ENCODE data around the gene SDC1.
A peak's percentile ranks its signal among the peaks of the same experiment; 100 is the strongest.

SDC1 gene

DNA sequence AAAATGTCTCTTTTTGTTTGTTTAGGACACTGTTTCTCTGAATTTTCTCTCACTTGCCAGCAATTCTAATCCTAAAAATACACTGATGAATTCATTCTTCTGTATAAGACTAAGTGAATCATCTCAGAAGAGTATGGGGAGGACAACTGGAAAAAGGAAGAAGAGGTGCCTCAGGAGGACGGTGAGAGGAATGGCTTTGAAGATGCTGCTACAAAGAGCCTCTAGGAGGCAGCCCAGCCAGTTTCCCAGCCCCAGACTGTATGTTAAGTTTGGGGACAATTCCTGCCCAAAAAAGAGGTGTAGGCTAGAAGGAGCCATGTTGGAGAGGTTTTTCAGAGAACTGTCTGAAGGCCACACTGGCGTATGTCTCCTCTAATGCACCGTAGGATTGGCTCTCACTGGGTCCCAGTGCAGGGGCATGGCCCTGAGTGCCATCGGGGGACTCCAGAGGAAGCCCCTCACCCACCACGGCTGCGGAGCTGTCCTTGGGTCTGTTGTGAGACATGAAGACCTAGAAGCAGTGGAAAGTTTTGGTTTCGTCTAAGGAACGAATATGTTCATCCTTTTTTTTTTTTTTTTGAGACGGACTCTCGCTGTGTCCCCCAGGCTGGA is 3.1 kb upstream of the SDC1 start:
- DNase-seq = no peak

DNA sequence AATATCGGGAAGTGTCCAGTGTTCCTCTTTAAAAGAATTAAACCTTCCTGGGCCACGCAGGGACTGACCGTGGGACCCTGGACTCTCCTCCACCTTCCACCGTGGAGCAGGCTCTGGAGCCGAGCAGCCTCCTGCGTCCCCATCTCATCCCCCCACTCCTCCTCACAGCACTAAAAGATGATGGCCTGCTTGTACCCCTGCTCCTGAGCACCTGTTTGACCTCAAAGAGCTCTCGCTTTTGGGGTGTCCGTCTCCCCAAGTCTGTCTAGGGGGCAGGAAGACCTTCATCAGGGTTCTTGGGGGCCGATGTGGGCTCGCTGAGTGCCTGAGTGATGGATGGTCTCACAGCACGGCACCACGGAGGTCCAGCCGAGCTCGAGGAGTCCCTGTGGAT is 1.2 kb upstream of the SDC1 start:
- DNase-seq = no peak

DNA sequence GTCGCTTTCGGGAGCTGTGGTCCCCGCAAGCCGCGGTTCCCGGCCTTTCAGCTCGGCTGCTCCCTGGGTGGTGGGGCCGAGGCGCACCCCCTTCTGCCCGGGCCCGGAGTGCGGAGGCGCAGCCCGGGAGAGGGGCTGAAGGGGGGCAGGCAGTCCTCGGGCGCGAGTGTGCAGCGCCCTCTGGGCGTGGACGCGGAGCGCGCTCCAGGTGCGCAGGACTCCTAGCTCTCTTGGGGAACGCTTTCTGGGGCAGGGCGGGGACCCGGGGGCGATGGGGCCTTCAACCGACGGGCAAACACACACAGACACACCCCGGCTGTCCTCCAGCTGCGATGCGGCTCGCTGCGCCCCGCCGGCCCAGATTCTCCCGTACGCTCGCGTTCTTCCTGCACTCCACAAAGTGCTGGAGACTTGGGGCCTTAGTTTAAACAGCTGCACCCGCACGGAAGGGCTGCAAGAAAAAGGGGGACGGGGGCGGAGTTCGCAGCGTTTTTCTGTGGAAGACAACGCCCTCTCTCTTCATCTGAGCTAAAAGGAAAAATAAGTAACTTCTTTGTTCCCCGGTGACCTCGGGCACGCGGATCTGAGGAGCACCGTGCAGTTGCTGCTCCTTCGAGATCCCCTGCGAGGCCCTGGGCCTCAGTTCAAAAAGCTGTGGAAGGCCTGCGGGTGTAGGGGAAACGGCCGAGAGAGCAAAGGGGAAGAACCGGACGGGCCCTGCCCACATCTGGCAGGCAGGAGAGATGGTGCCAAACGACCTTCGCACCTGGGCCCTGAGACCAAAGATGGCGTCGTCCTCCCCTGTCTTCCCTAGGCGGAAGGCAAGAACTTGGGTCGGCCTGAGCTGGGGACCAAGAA is 593 bp upstream of the SDC1 start:
- peak; percentile 27 for DNase-seq

DNA sequence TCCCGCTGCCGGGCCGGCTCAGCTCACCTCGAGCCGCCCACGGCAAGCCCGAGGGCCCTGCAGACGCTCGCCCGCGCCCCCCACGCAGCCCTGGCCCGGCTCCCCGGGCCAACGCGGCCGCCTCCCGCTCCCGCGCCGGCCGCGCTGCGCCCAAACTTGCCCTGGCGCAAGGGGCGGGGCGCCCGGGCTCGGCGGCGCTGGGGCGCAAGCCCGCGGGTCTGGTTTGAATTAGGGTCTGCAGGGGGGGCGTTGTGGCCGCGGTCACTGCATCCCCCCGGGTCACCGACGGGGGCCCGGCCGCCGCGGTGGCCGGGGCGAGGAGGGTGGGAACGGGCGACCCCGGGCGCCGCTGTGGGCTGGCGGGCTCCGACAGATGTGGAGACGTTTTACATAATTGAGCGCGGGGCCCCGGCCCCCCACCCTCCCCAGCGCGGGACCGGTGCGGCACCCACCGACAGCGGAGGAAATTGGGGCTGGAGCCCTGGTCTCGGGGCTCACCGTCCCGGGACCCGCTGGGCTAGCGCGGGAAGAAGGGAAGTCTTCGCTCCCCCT is 690 bp downstream of the SDC1 start:
- no peak for DNase-seq

DNA sequence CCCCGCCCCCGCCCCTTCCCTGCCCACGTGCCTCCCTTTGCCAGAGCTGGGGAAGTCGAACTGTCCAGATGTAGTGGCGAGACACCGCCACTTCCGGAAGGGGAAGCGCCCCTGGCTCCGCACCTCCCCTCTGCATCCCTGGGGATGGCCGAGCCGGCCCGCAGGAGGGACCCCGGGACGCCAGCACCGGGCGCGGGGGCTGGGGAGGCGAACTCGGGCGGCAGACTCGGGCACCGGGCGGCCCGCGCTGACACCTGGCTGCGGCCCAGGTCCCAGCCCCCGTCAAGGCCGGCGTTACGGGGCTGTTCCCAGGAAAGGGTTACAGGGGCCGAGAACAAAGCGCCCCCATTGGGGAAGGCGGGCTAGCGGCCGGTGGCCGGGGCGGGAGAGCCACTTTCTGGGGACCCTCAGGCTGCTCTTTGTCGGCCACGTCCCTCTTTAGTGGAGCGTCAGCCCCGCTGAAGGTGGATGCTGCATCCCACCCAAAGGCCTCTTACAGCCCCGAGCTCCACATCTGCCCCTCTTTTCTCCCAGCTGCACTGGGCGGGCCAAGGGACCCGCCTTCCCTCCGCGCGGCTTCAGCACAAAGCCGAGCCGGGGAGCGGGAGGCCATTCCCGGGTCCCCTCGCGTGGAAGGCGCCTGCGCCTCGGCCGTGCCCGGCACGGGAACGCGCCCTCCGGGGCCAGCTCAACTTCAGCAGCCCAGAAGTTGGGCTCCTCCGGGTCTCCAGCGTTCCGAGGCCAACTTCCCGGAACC is 1.3 kb downstream of the SDC1 start:
- peak; percentile 50 for DNase-seq

DNA sequence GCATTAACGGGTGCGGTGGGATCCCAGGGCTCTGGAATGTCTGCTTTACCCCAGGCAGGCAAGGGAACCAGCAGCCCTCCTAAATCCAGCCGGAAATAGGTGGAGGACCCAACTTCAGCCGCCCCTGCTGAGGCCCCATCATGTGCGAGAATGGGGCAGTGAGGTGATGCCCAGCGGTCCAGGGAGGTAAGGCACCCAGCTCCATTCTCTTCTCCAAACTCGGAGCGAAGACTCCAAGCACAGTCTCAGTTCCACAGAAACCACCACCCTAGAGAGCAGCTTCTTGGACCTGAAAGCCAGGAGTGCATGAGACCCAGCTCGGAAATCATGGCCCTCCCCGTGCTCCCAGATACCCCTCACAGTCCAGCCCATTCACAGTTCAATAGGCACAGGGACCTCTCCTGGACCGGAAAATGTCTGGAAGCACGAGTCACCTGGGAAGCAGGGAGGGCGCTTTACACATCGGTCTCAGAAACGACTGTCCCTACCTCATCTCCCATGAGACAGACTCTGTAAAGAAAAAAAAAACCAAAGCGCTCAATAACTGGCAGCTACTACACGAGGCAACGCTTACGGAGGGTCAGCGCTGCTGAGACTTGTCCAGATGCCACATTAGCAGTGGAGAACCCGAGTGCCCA is 2.0 kb downstream of the SDC1 start:
- DNase-seq = peak; percentile 50

DNA sequence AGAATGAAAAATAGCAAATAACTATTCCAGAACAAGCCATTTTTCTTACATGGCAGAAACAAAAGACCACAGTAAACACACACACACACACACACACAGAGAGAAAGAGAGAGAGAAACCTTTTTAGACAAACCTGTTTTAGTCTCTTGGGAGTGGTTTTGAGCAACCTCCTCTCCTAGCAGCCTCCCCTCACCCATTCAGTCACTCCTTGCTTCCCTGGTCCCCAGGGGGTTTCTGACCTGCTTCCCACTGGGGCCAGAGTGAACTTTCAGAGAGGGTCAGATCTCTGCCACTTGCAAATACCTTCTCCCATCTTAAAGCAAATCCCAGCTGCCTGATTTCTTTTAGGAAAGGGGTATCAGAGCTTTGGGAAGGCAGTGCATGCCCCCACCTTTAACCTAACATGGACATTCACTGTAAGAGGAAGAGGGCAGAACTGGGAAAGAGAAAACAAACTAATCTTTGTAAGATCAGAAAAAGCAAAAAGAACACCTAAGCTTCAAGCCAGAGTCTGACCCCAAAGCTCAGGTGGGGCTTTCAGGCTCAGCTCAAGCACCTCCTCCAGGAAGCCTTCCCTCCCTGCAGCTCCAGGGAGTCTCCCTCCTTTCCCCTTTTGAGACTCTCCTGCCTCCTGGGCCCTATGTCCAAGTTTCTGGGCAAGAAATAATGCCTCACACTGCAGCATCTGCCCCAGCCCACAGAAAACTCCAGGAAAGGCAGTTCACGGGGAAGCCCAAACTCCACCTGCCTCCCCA is 2.7 kb downstream of the SDC1 start:
- no peak for DNase-seq

DNA sequence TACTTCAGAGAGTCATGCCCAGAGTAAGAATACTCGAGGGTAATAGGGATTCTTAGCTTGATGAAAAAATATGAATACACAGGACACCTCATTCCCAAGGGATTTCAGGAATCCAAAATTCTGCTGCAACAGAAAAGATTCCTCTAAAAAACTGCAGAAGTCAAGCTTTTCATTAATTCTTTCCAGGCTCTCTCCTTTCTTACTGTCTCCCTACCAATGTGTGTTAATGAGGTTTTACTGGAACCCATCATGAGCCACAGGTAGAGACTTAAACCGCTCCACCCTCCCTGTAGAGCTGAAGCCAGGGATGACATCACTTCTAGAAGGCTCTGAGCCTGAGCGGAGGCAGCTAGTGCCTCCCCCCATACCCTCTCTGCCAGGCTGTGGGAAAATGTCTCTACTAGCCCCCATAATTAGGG is 3.4 kb downstream of the SDC1 start:
- DNase-seq = no peak

DNA sequence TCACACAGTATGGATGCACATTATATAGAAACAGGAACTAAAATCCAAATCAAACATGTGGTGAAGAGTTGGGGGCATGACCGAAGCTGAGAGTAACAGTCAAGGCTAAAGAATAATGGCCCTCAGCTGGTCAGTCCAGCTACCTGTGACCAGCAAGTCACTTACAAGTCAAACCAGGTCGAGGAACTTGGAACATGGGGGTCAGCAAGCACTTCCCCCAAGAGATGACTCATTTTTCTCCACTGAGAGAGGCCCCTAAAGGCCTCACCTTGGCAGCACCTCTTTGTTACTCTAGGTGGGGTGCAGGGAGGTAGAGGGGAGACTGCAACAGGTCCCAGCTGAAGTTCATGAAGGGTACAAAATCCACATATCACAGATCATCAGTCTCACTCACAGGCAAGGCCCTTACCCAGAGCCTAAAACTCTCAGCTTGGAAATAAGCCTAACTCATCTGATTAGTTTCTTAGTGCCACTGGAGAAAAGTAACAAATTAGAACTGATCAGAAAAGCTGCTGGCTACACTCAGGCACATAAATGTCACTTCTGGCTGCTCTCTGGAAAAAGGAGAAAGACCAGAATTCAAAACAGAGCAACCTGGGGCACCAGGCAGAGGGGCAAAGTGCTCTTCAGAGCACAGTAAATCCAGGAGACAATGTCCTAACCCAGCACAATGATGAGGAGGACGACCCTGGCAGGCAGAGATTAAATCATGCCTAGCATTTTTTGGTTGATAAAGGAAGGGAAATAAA is 4.0 kb downstream of the SDC1 start:
- no peak for DNase-seq

DNA sequence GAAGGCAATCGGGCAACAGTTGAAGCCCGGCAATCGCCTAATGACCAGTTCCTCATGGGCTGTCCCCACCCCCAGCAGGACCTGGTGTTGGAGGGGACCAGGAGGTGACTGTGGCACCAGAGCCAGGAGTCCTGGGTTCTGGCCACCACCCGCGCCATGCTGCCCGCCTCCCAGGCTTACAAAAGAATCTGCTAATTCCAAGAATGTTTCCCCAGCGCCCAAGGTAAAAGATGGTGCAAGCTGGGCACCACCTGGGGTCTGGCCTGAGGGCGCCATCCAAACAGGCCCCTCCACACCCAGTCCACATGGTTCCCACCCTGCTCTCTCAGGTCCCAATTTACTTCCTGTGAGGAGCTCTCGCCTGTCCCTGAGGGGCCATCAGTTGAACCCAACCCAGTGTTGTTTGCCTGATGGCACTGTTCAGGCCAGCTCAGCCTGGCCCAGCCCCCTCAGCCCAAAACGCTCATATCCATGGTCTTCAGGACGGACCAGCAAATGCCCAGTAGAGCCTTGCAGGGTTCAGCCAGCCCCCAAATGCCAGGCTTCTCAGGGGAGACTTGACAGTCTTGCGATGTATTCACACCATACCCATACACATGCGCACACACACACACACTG is 5.1 kb downstream of the SDC1 start:
- no peak for DNase-seq

DNA sequence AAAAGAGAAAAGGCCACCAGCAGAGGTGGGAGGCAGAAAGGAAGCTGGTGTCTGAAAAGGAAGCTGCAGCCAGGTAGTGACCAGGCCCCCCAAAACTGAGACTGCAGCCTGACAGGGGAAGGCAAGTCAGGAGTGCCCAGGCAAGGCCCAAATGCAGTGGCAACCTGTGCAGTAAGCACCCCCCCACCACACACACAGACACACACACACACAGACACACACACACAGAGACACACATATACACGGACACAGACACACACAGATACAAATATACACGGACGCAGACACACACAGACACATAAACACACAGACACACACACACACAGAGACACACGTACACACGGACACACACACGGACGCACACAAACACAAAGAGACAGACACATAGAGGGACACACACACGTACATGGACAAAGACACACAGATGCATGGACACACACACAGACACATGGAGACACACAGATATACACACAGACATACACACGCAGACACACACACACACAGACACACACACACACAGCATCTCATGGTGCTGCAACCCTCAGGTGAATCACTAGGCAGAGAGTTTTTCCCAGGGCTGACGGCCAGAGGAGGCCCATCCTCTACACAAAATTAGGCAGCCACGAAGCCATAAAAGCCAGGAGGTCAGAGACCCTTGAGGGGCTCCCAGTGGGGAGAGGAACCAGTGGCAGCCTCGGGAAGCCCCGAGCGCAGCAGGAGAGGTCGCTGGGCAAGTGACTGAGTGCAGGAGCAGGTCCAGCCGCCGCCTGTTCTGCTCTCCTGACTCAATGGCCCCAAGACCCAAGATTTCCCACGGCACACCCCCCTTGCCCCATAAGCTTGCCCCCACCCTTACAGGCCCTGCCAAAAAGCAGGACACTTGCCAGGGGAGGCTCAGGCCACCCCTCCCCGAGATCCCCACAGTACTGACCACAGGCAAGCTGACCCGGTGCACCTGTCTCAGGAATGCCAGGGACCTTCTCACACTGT is 6.3 kb downstream of the SDC1 start:
- DNase-seq = no peak

DNA sequence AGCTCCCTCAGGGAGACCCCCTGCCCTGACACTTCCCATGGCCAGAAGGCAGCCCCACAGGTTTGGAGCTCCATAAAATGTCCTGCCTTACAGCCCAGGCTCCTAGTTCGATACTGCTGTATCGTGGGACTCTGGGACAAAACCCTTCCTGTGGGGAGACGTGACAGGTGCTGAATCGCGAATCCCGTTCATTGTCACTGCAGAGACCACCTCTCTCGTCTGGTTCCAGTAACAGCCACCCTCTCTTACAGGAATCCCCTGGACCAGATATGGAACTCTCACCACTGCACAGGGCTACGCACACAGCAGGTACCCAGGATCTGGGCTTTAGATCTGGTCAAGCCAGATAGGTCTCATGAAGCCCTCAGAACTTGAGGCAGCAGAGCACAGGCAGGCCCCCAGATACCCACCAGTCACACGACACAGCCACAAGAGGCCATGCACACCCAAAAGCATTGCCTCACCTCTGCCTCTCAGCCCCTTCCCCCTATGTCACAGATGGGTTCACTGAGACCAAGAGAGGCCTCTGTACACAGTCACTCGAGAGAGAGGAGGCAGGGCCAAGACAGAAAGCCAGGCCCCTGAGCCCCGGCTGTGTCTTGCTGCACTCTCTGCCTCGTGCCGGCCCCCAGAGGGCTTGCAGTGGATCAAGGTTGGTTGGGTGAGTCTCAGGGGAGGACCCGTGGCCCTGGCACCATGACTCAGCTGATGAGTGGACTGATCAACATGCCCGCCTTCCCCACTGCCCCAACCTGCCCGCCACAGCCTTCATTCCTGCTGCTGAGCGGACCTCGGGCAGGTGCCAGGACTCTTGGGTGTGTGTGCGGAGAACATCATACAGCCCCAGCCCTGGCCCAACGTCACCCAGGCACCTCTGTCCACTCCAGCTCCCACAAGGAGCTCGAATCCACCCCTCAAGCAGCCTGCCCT is 7.6 kb downstream of the SDC1 start:
- no peak for DNase-seq

DNA sequence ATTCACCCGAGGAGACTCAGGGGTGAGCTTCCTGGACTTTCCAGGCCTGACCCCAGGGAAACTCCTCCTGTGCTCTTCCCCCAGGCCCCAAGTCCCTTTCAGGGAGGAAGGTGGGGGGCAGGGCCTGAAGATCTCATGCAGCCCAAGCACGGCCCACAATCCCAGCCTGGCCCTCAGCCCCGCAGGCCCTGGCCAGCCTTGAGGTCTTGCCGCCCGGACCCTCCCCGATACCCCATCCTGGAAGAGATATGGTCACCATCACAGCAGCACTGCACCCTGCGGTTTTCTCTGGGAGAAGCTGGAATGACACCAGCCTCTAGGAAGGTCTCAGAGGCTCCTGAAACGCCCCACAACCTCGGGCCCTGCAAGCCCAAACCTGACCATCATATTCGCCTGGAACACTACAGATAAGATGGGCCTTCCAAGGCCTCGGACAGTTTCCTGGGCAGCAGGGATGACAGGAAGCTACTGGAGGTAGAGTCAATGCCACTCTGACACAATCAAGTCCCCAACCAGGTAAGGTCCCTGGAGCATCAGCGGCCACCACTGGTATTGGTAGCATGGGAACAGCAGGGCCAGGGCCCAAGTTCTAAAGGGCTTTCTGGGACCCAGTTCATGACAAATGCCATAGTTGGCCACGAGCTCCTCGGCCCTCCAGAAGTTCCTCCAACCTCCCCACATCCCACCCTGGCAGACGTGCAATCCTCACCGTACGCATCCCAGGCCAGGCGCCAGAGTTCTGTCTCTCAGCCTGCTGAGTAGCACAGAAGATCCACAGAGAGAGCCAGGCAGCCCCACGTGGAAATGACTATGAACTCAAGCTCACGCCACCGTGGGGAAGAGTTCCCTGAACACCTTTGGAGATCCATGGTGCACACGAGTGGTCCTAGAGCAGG is 8.6 kb downstream of the SDC1 start:
- no peak for DNase-seq

DNA sequence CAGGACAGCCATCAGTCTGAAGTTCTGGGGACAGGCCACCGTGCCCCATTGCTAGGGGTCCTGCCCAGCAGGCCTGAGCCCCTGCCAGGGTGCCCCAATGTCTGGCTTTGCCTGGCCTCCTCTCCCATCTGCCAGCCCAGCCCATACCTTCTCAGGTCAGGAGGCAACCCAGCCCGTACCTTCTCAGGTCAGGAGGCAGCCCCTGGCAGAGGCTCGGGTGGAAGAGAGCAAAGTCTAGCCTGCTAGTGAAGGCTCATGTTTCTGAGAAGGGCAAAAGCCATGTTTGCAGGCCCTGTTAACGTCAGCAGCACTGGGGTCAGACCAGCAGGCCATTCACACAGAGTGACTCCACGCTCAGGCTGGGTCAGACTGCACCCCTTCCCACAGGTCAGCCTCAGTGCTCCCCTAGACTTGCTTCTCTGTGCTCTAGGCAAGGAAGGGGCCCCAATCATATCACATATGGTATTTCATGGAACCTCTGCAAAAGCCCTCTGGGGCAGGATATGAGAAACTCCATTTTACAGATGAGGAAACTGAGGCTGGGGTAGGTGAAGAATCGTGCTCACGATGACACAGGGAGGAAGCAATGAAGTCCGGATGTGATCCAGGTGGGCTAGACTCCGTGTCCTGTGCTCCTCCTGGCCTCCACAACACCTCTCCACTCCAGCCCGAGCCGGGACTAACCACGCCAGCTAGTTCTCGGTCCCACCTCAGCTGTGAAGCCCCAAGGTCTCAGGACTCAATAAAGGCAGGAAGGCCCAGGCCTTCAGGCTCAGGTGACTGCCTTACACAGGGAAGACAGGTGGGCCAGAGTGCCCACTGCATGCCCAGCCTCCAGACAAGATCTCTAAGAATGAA is 9.5 kb downstream of the SDC1 start:
- no peak for DNase-seq

DNA sequence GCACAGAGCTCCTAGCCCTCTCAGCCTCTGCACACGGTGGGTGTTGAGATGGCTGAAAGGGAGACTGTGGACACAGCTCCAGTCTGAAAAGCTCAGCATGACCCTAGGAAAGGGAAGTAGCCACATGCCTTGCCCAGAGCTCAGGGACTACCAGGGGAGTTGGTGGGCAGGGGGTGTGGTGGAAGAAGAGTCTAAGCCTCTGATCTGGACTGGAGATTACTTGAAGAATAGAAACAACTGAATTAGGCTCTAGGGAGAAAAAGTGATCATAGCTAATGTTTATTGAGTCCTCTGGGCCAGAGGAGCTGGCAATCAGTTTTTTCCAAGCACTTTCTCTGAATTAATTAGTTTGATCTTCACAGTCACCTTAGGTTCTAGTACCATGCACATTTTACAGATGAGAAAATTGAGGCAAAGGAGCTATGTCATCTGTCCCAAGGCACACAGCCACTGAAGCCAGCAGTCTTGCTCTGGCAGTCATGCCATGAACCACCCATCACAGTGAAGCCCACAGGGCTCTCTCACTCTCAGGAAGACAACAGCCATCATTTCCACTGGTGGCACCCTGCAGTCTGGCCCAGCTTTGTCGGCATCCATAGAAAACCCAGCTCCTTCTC is 10.3 kb downstream of the SDC1 start:
- DNase-seq = no peak

Data from NCI-H1092 treated with DMSO at 0.1 percent for 48 hours (cell line).